ENCODE data around the gene KCNE4.

The KCNE4 gene

DNA sequence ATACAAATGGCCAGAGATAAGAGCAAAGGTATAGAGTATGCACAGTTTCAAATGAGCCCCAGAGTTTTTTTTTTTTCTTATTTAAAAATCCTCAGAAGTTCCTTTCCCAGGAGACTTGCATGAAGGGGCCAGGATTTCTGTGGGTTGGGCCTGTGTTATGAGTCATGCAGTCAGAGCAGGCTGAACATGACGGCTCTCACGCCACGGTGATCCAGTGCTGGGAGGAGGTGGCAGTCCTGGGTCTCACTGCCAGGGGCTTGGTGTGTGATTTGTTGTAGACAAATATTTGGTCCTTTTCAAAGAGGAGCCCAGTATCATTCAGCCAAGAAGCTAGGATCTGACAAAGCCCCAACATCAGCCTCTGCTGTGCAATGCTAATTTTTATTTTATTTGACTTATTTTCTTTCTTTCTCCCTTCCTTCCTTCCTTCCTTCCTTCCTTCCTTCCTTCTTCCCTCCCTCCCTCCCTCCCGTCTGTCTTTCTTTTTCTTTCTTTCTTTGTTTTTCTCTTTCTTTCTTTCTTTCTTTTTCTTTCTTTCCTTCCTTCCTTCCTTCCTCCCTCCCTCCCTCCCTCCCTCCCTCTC lies 10.4 kb upstream of the KCNE4 start:
- DNase-seq = peak; percentile 6

DNA sequence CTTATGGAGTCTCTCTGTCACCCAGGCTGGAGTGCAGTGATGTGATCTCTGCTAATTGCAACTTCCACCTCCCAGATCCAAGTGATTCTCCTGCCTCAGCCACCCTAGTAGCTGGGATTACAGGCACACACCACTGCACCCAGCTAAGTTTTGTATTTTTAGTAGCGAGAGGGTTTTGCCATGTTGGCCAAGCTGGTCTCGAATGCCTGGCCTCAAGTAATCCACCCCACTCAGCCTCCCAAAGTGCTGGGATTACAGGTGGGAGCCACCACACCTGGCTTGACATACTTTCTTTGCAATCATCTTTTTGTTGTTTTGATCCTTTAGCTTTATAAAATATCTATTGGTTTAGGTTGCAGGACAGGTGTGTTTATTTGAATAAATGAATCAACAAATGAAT lies 9.7 kb upstream of the KCNE4 start:
- no peak for DNase-seq

GRCh38 chr2:223042704-223043118 lies 9.3 kb upstream of the KCNE4 start:
- no peak for DNase-seq

DNA sequence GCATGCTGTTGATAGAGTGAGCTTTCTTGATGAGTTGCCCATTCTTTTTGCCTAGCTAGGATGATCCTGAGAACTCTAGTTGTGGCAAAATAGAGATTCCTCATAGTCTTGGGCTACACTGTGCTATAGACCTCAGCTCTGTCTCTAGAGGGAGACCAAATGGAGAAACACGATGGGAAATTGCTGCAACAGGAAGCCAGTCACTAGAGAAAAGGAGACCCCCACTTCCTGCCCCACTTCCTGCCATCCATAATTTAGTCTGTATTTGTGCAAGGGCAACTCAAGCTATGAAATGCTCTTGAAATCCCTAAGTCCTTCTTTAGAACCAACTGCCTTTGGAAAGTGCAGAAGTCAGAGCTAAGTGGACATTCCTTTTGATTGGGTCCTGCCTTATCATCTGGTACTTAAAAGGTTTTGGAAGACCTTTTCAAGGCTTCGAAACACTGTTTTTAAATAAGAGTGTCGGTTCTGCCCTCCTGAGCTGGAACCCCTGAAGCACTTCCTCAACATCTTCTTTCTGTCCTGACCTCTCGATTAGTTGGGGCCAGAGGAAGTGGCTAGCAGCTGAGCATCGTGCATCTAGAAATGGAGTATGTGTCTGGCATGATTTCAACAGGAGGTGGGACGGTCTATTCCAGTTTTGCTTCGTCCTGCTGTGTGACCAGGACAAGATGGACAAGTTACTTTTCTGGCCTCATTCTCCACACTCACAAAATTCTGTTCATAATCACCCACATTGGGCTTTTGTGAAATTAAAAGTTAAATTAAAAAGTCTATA lies 8.6 kb upstream of the KCNE4 start:
- DNase-seq = no peak

GRCh38 chr2:223044092-223044836 lies 7.7 kb upstream of the KCNE4 start:
- DNase-seq = no peak

DNA sequence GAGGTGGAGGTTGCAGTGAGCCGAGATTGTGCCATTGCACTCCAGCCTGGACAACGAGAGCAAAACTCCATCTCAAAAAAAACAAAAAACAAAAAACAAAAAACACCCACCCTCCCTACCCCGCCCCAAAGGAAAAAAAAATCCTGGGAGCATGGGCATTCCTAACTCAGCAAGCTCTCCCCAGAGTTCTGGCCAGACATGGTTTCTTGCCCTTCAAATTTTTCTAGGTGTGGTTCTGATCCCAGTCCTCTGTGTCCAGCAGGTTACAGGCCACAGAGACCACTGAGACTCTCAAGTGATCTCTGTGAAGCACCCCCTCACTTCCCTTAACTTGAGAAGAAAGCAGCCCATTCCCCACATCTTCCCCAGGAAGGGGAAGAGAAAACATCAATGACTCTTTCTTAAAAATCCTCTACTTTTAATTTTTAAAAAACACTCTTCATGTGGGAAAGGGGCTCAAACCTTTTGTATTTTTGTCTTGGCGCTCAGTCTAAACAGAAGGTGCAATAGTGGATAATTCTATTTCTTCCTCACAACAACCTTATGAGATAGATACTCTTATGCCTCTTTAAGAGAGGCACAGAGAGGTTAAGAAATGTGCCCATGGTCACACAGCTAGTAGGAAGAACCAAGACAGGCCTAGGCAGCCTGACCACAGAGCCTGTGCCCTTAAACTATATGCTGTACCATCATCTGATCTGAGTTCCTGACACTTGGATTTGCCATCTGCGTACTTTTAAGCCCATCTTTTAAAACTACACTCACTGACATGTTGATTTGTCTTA lies 6.9 kb upstream of the KCNE4 start:
- DNase-seq = no peak

GRCh38 chr2:223046470-223047040 lies 5.4 kb upstream of the KCNE4 start:
- no peak for DNase-seq

GRCh38 chr2:223047260-223047761 lies 4.7 kb upstream of the KCNE4 start:
- DNase-seq = no peak

- DNase-seq = no peak
Observed at GRCh38 chr2:223048519-223048918, 3.5 kb upstream of the KCNE4 start.

DNA sequence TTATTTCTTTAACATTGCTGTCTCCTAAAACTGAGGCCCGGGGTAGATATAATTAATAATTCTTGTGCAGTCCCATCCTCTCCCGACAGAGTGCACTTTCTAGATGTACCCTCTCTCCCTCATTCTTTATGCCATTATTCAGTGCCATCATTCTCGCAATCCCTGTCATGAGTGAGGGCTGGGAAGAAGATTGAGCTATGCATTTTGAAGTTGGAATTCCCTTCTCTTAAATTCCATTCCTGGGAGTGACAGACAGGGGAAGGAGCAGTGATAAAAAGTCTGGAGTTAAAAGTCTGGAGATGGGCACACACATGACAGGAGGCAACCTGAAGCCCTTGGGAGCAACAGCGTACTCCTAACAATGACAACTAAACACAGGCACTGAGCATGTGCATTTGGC lies 2.6 kb upstream of the KCNE4 start:
- DNase-seq = no peak

GRCh38 chr2:223050188-223050587 lies 1.8 kb upstream of the KCNE4 start:
- no peak for DNase-seq

GRCh38 chr2:223050900-223051504 lies 988 bp upstream of the KCNE4 start:
- no peak for DNase-seq

GRCh38 chr2:223052548-223053483 lies 826 bp downstream of the KCNE4 start:
- no peak for DNase-seq

GRCh38 chr2:223053484-223054192 lies 1.6 kb downstream of the KCNE4 start:
- DNase-seq = no peak

DNA sequence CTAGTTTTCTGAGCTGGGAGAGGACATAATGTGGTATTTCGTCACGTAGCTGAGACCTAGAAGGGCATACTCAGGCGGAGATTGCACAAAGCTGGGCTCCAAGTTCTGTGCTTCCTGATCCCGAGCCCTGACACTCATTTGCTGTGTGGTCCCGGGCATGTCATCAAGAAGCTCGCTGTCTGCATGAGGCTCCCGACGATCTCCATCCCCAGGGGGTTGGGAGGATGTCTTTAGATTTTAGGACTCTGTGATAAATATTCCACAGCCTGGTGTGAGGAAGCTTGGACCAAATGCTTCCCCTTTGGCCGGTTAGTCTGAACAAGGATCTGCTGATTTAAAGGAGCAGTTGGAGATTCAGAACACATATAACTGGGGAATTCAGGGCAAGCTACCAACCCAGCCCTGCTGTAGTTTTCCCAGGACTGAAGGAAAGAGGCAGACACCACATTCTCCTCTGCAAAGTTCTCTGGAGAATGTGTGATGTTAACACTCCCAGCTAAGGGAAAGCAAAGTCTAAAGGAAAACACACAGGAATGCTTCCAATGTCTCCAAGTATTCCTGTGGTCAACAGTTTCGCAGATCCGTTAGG lies 2.3 kb downstream of the KCNE4 start:
- DNase-seq = no peak

GRCh38 chr2:223055140-223055539 lies 3.1 kb downstream of the KCNE4 start:
- DNase-seq = peak; percentile 79

DNA sequence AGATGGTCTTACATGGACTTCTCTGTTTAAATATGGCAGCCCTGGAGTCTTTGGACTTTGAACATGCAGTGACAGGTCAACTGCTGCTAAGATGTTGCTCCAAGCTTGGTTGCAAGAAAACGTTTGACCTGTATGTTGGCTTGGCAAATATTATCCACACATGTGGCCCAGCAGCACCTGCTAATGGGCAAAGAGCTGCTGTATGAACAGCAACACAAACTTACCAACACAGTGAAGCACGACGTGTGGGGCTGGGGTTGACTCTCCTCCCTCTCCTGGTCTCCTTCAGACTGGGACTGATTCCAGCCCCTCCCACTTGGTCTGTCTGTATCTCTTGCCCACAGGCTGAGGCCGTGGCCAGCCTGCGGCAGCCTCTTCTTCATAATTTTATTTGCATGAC lies 3.8 kb downstream of the KCNE4 start:
- DNase-seq = peak; percentile 91

- peak; percentile 76 for DNase-seq
Observed at GRCh38 chr2:223056701-223057418, 4.9 kb downstream of the KCNE4 start.

DNA sequence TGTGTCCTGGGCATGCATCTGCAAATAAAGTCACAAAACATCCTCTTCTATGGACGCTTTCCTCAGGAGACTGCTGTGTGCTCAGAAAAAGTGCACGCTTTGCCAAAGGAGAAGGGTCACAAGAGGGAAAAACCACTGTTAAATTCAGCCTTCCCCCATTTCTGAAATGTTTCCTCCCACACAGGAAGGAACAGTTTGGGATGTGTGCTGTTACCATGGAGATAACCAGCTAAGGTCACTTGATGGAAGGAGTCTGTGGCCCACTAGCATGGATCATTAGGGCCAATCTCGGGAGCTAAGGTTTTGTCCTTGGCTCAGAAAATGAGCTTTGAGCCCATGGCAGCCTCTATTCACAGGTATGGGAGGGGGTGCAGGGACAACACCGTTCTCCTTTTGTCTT lies 5.6 kb downstream of the KCNE4 start:
- DNase-seq = peak; percentile 24
